Endothelial cell of umbilical vein (primary cell): Measurements from ENCODE around the gene STAT4. TPM values are rescaled to one million over a fixed set of nuclear protein-coding genes. Genes with fewer than 3 reads are reported as not detected.

ENCODE experiments used
- BruUV-seq: library from RNA; stranded (reverse); fragments of 400-500 nt; replicated peaks from 2 replicates; lab custom pipeline; 2021; lab: Mats Ljungman, UMichigan
- CTCF ChIA-PET: fragments of 300-600, 350-600 bp; sonication (Branson Sonifier 250); formaldehyde crosslinking; loops from one replicate; lab custom pipeline; 2021; ENCODE audit warnings: antibody characterized with exemption, inconsistent platforms; lab: Charles Lee
- POLR2A ChIA-PET: fragments of 300-600, 350-600 bp; sonication (Branson Sonifier 250); formaldehyde crosslinking; loops from one replicate; lab custom pipeline; 2021; ENCODE audit warnings: antibody characterized with exemption, inconsistent platforms; lab: Charles Lee
- DNase-seq: peaks from one replicate; pipeline ENCODE4 v3.0.0-alpha.2; 2011; ENCODE audit warnings: low read depth, low spot score
- FAIRE-seq: peaks from 2 replicates; lab custom pipeline; 2011; peaks lifted over from hg19 to GRCh38; lab: Jason Lieb, UNC
- H2AFZ ChIP-seq: 2 replicates; pipeline ENCODE4 v1.6.0; 2012; ENCODE audit warnings: low read depth, low read length, control low read depth, inconsistent platforms
- H3K27ac ChIP-seq: 2 replicates; pipeline ENCODE4 v1.5.1; 2011; ENCODE audit warnings: low read depth, mild to moderate bottlenecking, control low read depth, low read length, moderate library complexity; ENCODE audit not compliant: insufficient read depth
- H3K27me3 ChIP-seq, 2 experiments: 2 replicates each; pipeline versions ENCODE4 v1.6.0 to v1.6.1; 2011; ENCODE audit warnings: low read length in 2 of 2, mixed read lengths in 1 of 2; ENCODE audit not compliant: control insufficient read depth in 2 of 2, insufficient read depth in 2 of 2
- H3K36me3 ChIP-seq, 2 experiments: 2 replicates in 1 of 2; 3 replicates in 1 of 2; pipeline ENCODE4 v1.5.1; 2011; ENCODE audit warnings: low read length in 2 of 2, mild to moderate bottlenecking in 1 of 2, moderate library complexity in 1 of 2; ENCODE audit not compliant: control insufficient read depth in 2 of 2, insufficient read depth in 2 of 2; ENCODE audit errors: extremely low read depth in 1 of 2
- H3K4me1 ChIP-seq: 3 replicates; pipeline ENCODE4 v1.5.1; 2011; ENCODE audit warnings: mild to moderate bottlenecking, low read length; ENCODE audit not compliant: control insufficient read depth, insufficient read depth; ENCODE audit errors: extremely low read depth
- H3K4me2 ChIP-seq: 2 replicates; pipeline ENCODE4 v1.6.1; 2011; ENCODE audit warnings: low read length, control low read depth, mixed read lengths; ENCODE audit not compliant: insufficient read depth
- H3K4me3 ChIP-seq, 3 experiments: fragments of 200-600 bp in 1 of 3; sonication (generic), shearing (Covaris generic) in 1 of 3; replicated peaks in 1 of 3; 2 replicates each; pipeline ENCODE4 v1.5.1; 2011 to 2016; ENCODE audit warnings: control low read depth in 3 of 3, low read length in 3 of 3, mild to moderate bottlenecking in 2 of 3, inconsistent platforms in 1 of 3, low read depth in 1 of 3, moderate library complexity in 1 of 3; ENCODE audit not compliant: insufficient read depth in 1 of 3
- H3K79me2 ChIP-seq: 2 replicates; pipeline ENCODE4 v1.6.0; 2012; ENCODE audit warnings: low read length, inconsistent platforms; ENCODE audit not compliant: control insufficient read depth, insufficient read depth
- H3K9ac ChIP-seq: replicated peaks from 2 replicates; pipeline ENCODE3; 2011; ENCODE audit warnings: low read length, control low read depth; ENCODE audit not compliant: insufficient read depth; ENCODE audit errors: extremely low read depth
- H3K9me1 ChIP-seq: replicated peaks from 3 replicates; pipeline ENCODE4 v1.6.0; 2011; ENCODE audit warnings: mild to moderate bottlenecking, low read length; ENCODE audit not compliant: control insufficient read depth, insufficient read depth; ENCODE audit errors: extremely low read depth
- H3K9me3 ChIP-seq: replicated peaks from 2 replicates; pipeline ENCODE4 v1.5.1; 2012; ENCODE audit warnings: low read length, inconsistent platforms; ENCODE audit not compliant: control insufficient read depth, insufficient read depth
- H4K20me1 ChIP-seq: replicated peaks from 2 replicates; pipeline ENCODE3; 2011; ENCODE audit warnings: mild to moderate bottlenecking, low read length; ENCODE audit not compliant: control insufficient read depth, insufficient read depth; ENCODE audit errors: extremely low read depth
- EZH2 ChIP-seq: IDR thresholded peaks from 2 replicates; pipeline ENCODE4 v1.6.1; 2012; ENCODE audit warnings: borderline replicate concordance, low read depth, mild to moderate bottlenecking, moderate library complexity, low read length, inconsistent platforms; ENCODE audit not compliant: severe bottlenecking
- FOS ChIP-seq: IDR thresholded peaks from 2 replicates; pipeline ENCODE4 v1.6.1; 2011; ENCODE audit warnings: mild to moderate bottlenecking, low read length, moderate library complexity, borderline replicate concordance; ENCODE audit not compliant: insufficient read depth
- GATA2 ChIP-seq: IDR thresholded peaks from 2 replicates; pipeline ENCODE4 v1.7.0; 2011; ENCODE audit warnings: low read depth, mild to moderate bottlenecking, moderate library complexity, mixed read lengths, low read length; ENCODE audit not compliant: insufficient read length, insufficient read depth
- JUN ChIP-seq: IDR thresholded peaks from 2 replicates; pipeline ENCODE4 v1.6.1; 2011; ENCODE audit warnings: borderline replicate concordance, low read depth; ENCODE audit not compliant: insufficient read length, insufficient read depth
- MAX ChIP-seq: IDR thresholded peaks from 2 replicates; pipeline ENCODE4 v1.6.1; 2011; ENCODE audit not compliant: insufficient read depth, insufficient read length
- MYC ChIP-seq: IDR thresholded peaks from one replicate; pipeline ENCODE4 v1.6.1; 2011; ENCODE audit warnings: mild to moderate bottlenecking, low read depth, low read length
- POLR2A ChIP-seq: IDR thresholded peaks from 2 replicates; pipeline ENCODE4 v1.6.1; 2012; ENCODE audit warnings: low read depth, mild to moderate bottlenecking, control low read depth, low read length
- POLR2AphosphoS5 ChIP-seq: IDR thresholded peaks from 2 replicates; pipeline ENCODE4 v1.6.1; 2012; ENCODE audit warnings: low read depth, mild to moderate bottlenecking, control low read depth, low read length, moderate library complexity; ENCODE audit not compliant: insufficient read depth
- dilution Hi-C: fragments of 300-500 bp; cut with MboI; formaldehyde crosslinking; loops from one replicate; pipeline ENCODE4 v1.15.0; 2019; ENCODE audit warnings: low sequenced_read_pairs; ENCODE audit not compliant: extremely low pct_ligation_motif_present
- intact Hi-C: fragments of 100-400 bp; cut with micrococcal nuclease; formaldehyde crosslinking; loops from one replicate; pipeline ENCODE4 v1.10.0; 2022
- polyA plus RNA-seq, 4 experiments: library from polyadenylated mRNA; depleted of rRNA in 3 of 4; stranded (reverse) in 3 of 4; unstranded in 1 of 4; fragments of >200 nt; gene quantifications; 2 replicates each; pipeline versions ENCODE4 v1.2.1 to v1.2.3, GENCODE V29; 2011 to 2012; ENCODE audit warnings: missing spikeins in 1 of 4
- total RNA-seq: library from RNA; stranded (reverse); gene quantifications from 2 replicates; pipeline ENCODE4 v1.2.3, GENCODE V29; 2021
- TF ChIP-seq, protein P1 (sequence below), 2 donors: IDR thresholded peaks; 1 replicate in 1 of 2; 2 replicates in 1 of 2; pipeline ENCODE4 v1.5.1; 2011; ENCODE audit warnings: low read length in 2 of 2, mild to moderate bottlenecking in 2 of 2, moderate library complexity in 2 of 2, control low read depth in 1 of 2, inconsistent platforms in 1 of 2, low read depth in 1 of 2; ENCODE audit not compliant: insufficient read depth in 1 of 2; ENCODE audit errors: extremely low read depth in 1 of 2

STAT4 gene
- total and polyA plus RNA-seq, 2 donors (not counting 3 experiments of a cell fraction or from before 2014, with no cell fraction given) = 0.46 to 1.2 TPM

DNA sequence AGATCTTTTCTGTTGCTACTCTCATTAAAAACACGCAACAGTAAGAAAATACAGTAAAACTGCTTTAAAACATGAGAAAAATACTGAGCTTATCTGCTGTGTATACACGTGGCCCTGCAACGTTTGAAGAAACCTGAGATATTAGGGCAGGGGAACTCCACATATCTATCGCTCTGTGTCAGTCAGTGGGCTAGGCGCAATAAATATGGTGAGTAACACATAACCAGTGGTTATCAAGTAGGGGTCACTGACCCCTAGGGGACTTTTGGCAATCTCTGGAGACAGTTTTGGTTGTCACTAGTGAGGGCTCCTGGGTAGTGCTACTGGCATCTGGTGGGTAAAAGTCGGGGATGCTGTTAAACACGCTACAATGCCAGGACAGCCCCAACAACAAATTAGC is 151.7 kb downstream of the STAT4 start:
- H2AFZ ChIP-seq = no peak overlapping the region
- dilution Hi-C loops = no loop called here
- BruUV-seq = no TSS peak
- no peaks in the 10 kb centered on the region for H4K20me1 ChIP-seq
- TF ChIP-seq GATA2 (no peak), POLR2A (no peak), MAX (no peak), MYC (no peak), POLR2AphosphoS5 (no peak), FOS (no peak), JUN (no peak), EZH2 (no peak)
- TF ChIP-seq, protein P1, sequence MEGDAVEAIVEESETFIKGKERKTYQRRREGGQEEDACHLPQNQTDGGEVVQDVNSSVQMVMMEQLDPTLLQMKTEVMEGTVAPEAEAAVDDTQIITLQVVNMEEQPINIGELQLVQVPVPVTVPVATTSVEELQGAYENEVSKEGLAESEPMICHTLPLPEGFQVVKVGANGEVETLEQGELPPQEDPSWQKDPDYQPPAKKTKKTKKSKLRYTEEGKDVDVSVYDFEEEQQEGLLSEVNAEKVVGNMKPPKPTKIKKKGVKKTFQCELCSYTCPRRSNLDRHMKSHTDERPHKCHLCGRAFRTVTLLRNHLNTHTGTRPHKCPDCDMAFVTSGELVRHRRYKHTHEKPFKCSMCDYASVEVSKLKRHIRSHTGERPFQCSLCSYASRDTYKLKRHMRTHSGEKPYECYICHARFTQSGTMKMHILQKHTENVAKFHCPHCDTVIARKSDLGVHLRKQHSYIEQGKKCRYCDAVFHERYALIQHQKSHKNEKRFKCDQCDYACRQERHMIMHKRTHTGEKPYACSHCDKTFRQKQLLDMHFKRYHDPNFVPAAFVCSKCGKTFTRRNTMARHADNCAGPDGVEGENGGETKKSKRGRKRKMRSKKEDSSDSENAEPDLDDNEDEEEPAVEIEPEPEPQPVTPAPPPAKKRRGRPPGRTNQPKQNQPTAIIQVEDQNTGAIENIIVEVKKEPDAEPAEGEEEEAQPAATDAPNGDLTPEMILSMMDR (IDR thresholded peaks at IDR 0.05; ENCODE audit: extremely low read depth in 1 of 2, insufficient read depth in 1 of 2, low read depth in 1 of 2, low read length in 2 of 2) = no peak
- DNase-seq (no peak), FAIRE-seq (no peak)
- no peak overlapping the region for H3K9ac ChIP-seq
- ChIA-PET POLR2A (no interaction called here), CTCF (interaction anchor here (0.9 kb wide), 1 partner anchor 13 kb away, joined by 4 read pairs; no protein-coding TSS in a partner anchor)
- H3K4me1 ChIP-seq = no peaks in the 10 kb centered on the region
- H3K4me3 ChIP-seq = no peak overlapping the region
- H3K4me2 ChIP-seq = no peak overlapping the region
- no peaks in the 10 kb centered on the region for H3K9me1 ChIP-seq
- intact Hi-C loops = no loop called here
- H3K27me3 ChIP-seq = no peaks in the 10 kb centered on the region
- no peaks in the 10 kb centered on the region for H3K9me3 ChIP-seq
- peaks cover 20 to 62% of the 10 kb centered on the region in 2 experiments for H3K36me3 ChIP-seq
- no peaks in the 10 kb centered on the region for H3K79me2 ChIP-seq
- no peak overlapping the region for H3K27ac ChIP-seq
